EL (cell line): ENCODE data around the gene HSD17B2.

ENCODE experiments used
- DNase-seq: peaks from one replicate; pipeline ENCODE4 v3.0.0-alpha.2; 2016

Gene HSD17B2

GRCh38 chr16:82050909-82051357, 15.9 kb downstream of the HSD17B2 start:
- DNase-seq: no peak

- no peak for DNase-seq
Measured at GRCh38 chr16:82051656-82052055, 16.6 kb downstream of the HSD17B2 start.

GRCh38 chr16:82055117-82055516, 20.1 kb downstream of the HSD17B2 start:
- DNase-seq: no peak

- no peak for DNase-seq
Measured at GRCh38 chr16:82055728-82056549, 20.9 kb downstream of the HSD17B2 start.

- no peak for DNase-seq
Measured at GRCh38 chr16:82056550-82056896, 21.5 kb downstream of the HSD17B2 start.

- no peak for DNase-seq
Measured at GRCh38 chr16:82059161-82059982, 24.3 kb downstream of the HSD17B2 start.

GRCh38 chr16:82059983-82060421, 24.9 kb downstream of the HSD17B2 start:
- DNase-seq: no peak

- peak; percentile 19 for DNase-seq
Measured at GRCh38 chr16:82061861-82062525, 26.9 kb downstream of the HSD17B2 start.

- DNase-seq: peak; percentile 6
Measured at GRCh38 chr16:82062645-82063058, 27.6 kb downstream of the HSD17B2 start.

- DNase-seq: no peak
Measured at GRCh38 chr16:82063456-82064082, 28.5 kb downstream of the HSD17B2 start.

- DNase-seq: no peak
Measured at GRCh38 chr16:82067042-82067803, 32.2 kb downstream of the HSD17B2 start.

GRCh38 chr16:82067804-82068325, 32.8 kb downstream of the HSD17B2 start:
- DNase-seq: no peak

- peak; percentile 83 for DNase-seq
Measured at GRCh38 chr16:82070656-82071369, 35.8 kb downstream of the HSD17B2 start.

GRCh38 chr16:82071421-82071820, 36.4 kb downstream of the HSD17B2 start:
- no peak for DNase-seq

- no peak for DNase-seq
Measured at GRCh38 chr16:82072313-82072712, 37.3 kb downstream of the HSD17B2 start.

- no peak for DNase-seq
Measured at GRCh38 chr16:82074019-82074558, 39.0 kb downstream of the HSD17B2 start.

GRCh38 chr16:82078125-82078524, 43.1 kb downstream of the HSD17B2 start:
- DNase-seq: no peak

GRCh38 chr16:82079892-82080291, 44.8 kb downstream of the HSD17B2 start:
- DNase-seq: no peak

GRCh38 chr16:82081264-82081663, 46.2 kb downstream of the HSD17B2 start:
- DNase-seq: no peak

- no peak for DNase-seq
Measured at GRCh38 chr16:82082097-82082496, 47.0 kb downstream of the HSD17B2 start.
